GM12873 (cell line): ENCODE measurements around the gene ABCA5.
A peak's percentile ranks its signal among the peaks of the same experiment; 100 is the strongest.

Source experiments
- TF ChIP-seq, protein P1 (sequence below): IDR thresholded peaks from 2 replicates; pipeline ENCODE4 v1.5.1; 2012; ENCODE audit warnings: low read depth, mild to moderate bottlenecking, moderate library complexity, low read length, control low read depth; ENCODE audit not compliant: insufficient read depth; ENCODE audit errors: missing control alignments

ABCA5 gene

DNA sequence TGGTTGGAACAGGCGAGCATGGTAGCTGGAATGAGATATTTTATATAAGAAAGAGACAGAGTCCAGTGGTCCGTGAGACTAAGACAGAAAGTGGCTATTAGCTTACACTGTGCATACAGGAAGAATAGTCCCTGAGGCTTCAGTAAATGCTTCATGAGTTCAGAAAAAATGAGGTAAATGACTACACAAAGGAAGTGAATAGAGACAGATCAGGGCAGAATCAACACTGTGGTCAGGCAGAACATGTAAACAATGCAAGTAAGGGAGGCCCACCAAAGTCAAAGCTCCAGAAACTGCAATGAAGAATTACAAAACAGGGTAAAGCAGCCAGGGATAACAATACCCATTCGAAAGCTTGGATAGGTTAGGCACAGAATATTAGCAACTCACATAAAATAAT is 103.1 kb downstream of the ABCA5 start:
- TF ChIP-seq, protein P1, sequence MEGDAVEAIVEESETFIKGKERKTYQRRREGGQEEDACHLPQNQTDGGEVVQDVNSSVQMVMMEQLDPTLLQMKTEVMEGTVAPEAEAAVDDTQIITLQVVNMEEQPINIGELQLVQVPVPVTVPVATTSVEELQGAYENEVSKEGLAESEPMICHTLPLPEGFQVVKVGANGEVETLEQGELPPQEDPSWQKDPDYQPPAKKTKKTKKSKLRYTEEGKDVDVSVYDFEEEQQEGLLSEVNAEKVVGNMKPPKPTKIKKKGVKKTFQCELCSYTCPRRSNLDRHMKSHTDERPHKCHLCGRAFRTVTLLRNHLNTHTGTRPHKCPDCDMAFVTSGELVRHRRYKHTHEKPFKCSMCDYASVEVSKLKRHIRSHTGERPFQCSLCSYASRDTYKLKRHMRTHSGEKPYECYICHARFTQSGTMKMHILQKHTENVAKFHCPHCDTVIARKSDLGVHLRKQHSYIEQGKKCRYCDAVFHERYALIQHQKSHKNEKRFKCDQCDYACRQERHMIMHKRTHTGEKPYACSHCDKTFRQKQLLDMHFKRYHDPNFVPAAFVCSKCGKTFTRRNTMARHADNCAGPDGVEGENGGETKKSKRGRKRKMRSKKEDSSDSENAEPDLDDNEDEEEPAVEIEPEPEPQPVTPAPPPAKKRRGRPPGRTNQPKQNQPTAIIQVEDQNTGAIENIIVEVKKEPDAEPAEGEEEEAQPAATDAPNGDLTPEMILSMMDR = no peak

DNA sequence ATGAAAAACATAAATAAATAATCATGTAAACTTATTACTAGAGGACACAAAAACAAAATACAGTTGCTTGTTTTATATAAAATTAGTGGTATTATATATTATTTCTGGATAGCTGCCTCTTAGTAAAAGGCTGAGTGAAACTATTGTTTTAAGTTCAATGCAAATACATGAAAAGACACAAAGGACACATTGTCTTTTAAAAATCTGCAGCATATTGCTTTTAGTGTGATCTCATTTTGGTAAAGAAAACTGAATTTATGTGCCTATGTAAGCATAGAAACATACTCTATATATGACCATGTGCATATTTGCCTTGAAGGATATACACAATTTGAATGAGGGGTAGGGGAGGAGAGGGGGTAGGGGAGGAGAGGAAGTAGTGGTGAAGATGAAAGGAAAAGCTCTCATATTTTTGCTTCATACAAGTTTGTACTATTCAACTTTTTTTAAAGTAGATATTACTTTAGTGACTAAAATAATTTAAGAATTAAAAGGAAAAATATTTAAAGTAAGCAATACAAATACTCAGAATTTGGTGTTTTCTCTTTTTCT is 104.2 kb downstream of the ABCA5 start:
- TF ChIP-seq, protein P1 = no peak

GRCh38 chr17:69220098-69220497 is 106.8 kb downstream of the ABCA5 start:
- TF ChIP-seq, protein P1 = no peak

DNA sequence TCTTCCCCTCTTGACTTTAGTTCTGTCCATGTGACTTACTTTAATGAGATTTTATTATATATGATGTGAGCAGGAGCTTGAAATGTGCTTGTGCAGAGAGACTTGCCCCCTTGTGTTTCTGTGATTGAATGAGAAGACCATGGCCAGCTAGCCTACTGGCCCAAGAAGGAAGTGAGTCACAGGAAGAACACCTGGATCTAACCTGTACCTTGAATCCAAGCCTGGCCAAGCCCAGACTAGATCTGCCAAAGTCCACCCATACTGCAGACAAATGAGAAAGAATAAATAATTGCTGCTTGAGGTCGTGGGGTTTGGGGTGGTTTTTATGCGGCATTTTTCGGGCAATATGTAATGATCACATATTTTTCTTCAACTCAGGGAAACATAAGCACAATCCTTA is 107.9 kb downstream of the ABCA5 start:
- TF ChIP-seq, protein P1 = no peak

DNA sequence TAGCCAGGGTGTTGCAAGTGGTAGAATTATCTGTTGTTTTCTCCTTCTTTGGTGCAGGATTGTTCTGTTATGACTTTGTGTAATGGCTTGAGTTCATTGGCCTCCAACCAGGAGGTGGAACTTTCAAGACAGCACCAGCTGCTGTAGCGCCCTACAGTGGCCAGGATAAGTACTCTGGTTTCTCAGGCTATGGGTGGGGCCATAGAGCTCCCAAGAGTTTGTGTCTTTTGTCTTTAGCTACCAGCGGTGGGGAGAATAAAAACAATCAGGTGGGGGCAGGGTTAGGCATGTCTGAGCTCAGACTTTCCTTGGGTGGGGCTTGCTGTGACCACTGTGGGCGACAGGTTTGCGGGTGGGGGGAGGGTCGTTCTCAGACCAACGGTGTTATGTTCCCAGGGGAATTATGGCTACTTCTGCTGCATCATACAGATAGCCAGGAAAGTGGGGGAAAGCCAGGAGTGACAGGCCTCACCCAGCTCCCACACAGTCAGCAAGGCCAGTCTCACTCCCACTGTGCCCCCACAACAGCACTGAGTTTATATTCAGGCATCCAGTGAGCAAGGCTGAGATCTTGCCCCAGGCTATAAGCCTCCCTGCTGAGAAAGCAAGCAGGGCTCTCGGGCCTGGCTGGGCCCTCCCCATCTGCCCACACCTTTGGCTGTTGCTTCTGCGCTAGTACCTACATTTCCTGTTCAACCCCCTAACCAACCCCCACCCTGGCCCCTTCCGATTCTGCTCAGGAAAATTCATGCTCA is 113.7 kb downstream of the ABCA5 start:
- TF ChIP-seq, protein P1 = peak; percentile 11

GRCh38 chr17:69208640-69209039 is 118.3 kb downstream of the ABCA5 start:
- TF ChIP-seq, protein P1 = no peak

DNA sequence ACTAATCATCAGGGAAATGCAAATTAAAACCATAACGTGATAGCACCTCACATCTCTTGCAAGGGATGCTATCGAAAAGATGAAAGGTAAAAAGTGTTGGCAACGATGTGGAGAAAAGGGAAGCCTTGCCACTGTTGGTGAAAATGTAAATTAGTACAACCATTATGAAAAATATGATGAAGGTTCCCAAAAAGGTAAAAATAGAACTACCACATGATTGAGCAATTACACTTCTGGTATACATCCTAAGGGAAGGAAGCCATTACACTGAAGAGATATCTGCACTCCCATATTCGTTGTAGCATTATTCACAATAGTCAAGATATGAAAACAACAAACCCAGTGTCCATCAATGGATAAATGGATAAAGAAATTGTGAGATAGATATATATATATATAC is 119.8 kb downstream of the ABCA5 start:
- TF ChIP-seq, protein P1 = no peak
